Fibroblast of mammary gland (primary cell): ENCODE measurements around the gene ZNF527.
"Not testable (repeated sequence)": the region's sequence is repeated elsewhere in the genome, so short reads cannot be mapped to it uniquely, and the experiment has no call there.

Experiments used
- DNase-seq: peaks from one replicate; pipeline ENCODE4 v3.0.0-alpha.2; 2010; ENCODE audit warnings: low read depth
- H3K4me3 ChIP-seq: 2 replicates; pipeline ENCODE4 v1.5.1; 2011; ENCODE audit warnings: low read depth, mild to moderate bottlenecking, low read length, moderate library complexity; ENCODE audit not compliant: control insufficient read depth
- TF ChIP-seq, protein P1 (sequence below): conservative IDR thresholded peaks from 2 replicates; pipeline ENCODE4 v1.5.1; 2011; ENCODE audit warnings: low read depth, low read length, inconsistent platforms; ENCODE audit not compliant: control insufficient read depth, insufficient read depth

Gene ZNF527

DNA sequence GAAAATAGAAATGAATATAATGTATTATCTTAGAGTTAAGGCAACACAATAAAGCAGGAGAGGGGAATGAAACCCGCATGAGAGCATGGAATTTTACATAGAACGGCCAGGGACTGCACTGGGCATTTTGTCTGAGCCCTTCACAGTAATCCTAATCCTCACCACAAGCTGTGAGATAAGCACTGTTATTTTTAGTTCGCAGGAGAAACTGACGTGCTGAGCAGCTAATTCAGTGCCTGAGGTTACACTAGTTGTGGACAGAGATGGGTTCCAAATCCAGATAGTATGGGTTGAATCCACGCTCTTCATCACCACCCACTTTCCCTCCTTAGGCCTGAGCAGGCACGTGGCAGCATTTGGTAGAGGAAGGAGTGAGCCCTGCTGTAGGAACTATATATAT lies 24.8 kb upstream of the ZNF527 start:
- no peak for DNase-seq
- TF ChIP-seq, protein P1, sequence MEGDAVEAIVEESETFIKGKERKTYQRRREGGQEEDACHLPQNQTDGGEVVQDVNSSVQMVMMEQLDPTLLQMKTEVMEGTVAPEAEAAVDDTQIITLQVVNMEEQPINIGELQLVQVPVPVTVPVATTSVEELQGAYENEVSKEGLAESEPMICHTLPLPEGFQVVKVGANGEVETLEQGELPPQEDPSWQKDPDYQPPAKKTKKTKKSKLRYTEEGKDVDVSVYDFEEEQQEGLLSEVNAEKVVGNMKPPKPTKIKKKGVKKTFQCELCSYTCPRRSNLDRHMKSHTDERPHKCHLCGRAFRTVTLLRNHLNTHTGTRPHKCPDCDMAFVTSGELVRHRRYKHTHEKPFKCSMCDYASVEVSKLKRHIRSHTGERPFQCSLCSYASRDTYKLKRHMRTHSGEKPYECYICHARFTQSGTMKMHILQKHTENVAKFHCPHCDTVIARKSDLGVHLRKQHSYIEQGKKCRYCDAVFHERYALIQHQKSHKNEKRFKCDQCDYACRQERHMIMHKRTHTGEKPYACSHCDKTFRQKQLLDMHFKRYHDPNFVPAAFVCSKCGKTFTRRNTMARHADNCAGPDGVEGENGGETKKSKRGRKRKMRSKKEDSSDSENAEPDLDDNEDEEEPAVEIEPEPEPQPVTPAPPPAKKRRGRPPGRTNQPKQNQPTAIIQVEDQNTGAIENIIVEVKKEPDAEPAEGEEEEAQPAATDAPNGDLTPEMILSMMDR: no peak
- no peak overlapping the region for H3K4me3 ChIP-seq

DNA sequence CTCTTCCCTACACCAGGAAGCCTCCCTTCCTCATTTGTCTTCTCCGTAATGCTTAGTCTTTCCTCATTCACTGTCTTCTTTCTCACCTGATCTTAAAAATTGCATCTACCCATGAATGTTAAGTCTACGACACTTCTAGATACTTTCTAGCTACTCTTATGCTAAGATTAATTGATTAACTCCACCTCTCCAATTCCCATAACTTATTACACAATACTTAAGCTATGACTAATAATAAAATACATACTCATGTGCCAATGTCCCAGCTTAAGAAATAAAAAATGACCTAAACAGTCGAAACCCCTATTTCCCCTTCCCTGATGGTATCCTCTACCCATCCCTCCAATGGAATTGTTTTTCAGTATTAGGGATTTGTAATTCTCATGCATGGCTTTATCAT lies 22.8 kb upstream of the ZNF527 start:
- TF ChIP-seq, protein P1: no peak
- H3K4me3 ChIP-seq: no peak overlapping the region
- no peak for DNase-seq

DNA sequence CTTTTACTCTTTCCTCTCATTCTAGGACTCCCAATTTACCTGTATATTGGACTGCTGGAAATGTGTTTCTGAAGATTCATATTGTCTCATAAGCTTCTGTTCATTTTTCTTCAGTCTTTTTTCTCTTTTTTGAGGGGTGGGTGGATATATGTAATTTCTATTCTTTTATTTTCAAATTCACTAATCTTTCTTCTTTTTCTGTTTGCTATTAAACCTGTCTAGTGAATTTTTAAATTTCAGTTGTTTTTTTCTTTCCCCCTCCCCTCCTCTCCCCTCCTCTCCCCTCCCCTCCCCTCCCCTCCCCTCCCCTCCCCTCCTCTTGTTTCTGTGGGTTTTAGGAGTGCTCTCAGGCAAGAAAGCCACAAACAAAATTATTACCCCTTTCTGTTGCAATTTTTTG lies 16.9 kb upstream of the ZNF527 start:
- TF ChIP-seq, protein P1: no peak
- DNase-seq: no peak
- H3K4me3 ChIP-seq: no peak overlapping the region

DNA sequence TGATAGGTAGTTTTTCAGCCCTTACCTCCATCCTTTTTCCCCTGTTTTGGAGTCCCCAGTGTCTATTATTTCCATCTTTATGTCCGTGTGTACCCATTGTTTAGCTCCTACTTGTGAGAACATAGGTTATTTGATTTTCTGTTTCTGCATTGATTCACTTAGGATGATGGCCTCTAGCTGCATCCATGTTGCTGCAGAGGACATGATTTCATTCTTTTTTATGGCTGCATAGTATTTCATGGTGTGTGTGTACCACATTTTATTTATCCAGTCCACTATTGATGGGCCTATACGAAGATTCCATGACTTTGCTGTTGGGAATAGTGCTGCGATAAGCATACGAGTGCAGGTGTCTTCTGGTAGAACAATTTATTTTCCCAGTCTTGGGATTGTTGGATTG lies 15.0 kb upstream of the ZNF527 start:
- no peak overlapping the region for H3K4me3 ChIP-seq
- TF ChIP-seq, protein P1: no peak
- no peak for DNase-seq

DNA sequence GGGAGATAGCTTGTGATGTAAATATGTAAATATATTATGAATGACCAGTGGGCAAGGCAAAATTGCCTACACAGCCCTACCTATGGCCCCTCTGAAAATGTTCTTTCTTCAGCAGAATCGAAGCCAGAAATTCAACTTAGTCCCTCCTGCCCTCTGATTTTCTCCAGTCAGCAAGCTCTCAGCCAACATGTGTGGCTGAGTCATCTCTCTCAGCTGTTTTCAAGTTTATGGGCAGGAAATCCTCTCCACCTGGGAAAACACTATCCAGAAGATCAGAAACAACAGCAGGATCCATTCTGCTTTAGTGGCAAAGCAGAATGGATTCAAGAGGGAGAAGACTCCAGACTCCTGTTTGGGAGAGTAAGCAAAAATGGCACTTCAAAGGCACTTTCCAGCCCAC lies 8.9 kb upstream of the ZNF527 start:
- TF ChIP-seq, protein P1: no peak
- DNase-seq: peak; percentile 52
- H3K4me3 ChIP-seq: no peak overlapping the region

DNA sequence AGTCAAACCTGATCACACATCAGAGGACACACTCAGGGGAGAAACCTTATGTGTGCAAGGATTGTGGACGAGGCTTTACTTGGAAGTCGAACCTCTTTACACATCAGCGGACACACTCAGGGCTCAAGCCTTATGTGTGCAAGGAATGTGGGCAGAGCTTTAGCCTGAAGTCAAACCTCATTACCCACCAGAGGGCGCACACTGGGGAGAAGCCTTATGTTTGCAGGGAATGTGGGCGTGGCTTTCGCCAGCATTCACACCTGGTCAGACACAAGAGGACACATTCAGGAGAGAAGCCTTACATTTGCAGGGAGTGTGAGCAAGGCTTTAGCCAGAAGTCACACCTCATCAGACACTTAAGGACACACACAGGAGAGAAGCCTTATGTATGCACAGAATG lies 8.2 kb upstream of the ZNF527 start:
- DNase-seq: peak; percentile 12

DNA sequence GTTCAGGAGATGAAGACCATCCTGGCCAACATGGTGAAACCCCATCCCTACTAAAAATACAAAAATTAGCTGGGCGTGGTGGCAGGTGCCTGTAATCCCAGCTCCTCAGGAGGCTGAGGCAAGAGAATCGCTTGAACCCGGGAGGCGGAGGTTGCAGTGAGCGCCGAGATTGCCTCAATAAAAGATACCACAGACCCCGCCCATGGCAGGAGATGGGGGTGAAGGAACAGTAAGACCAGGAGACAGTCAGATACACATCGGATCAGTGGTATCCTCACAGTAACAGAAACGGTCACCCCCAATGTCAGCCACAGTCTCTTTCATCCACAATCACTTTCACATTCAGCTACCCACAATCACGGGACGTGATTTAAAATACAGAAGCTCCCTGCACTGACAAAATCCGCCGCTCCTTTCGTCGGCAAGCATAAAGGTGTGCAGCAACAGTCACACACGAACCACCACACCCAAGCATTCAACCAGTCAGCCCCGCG lies 466 bp upstream of the ZNF527 start:
- peak overlapping the region; percentile 85 for H3K4me3 ChIP-seq
- not testable (repeated sequence) for DNase-seq

More for the DNA sequence above, 8.2 kb upstream of the ZNF527 start:
- H3K4me3 ChIP-seq: no peak overlapping the region
- TF ChIP-seq, protein P1: peak; percentile 8

DNA sequence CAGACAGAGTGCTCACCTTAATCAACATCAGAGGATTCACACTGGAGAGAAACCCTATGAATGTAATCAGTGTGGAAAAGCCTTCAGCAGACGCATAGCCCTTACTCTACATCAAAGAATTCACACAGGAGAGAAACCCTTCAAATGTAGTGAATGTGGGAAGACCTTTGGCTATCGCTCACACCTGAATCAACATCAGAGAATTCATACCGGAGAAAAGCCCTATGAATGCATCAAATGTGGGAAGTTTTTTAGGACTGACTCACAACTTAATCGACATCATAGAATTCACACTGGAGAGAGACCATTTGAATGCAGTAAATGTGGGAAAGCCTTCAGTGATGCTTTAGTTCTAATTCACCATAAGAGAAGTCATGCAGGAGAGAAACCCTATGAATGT lies 18.3 kb downstream of the ZNF527 start:
- no peak overlapping the region for H3K4me3 ChIP-seq
- DNase-seq: peak; percentile 9
- TF ChIP-seq, protein P1: no peak

DNA sequence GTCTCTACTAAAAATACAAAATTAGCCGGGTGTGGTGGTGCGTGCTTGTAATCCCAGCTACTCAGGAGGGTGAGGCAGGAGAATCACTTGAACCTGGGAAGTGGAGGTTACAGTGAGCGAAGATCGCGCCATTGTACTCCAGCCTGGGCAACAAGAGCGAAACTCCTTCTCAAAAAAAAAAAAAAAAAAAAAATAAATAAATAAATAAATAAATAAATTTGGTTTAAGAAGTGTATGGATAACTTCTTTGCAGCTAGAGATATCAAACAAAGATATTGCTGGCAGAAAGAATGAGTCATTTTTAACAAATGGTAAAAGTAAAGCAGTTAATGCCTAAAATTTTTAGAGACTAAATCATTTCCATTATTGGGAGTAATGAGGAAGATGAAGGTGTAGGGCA lies 20.5 kb downstream of the ZNF527 start:
- not testable (repeated sequence) for DNase-seq, H3K4me3 ChIP-seq
